ENCODE measurements around the gene MAST2.

Gene MAST2

DNA sequence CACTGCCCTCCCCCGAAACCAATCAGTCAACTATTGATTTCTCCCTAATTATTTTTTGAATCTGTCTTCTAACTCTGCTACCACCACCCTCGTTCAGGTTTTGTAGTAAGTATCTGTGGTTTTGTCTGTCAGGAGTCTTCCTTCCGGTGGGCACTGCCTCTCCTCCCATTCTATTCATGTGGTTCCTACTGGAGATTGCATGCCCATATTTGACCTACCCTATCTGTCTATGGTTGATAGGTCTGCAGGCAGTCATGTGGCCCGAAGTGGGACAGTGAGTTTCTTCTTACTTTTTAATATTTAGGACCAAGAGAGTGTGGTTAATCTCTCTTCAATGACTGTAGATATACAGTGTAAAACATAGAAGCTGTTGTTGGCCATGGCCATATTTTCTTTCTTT, 17.8 kb upstream of the MAST2 start:
- Histone ChIP-seq H3K4ac (ENCODE audit: low read depth, low read length) (no peak overlapping the region), H3K9me3 (ENCODE audit: insufficient read depth, low read depth, low read length) (peaks cover 1% of the 10 kb centered on the region), H3K27ac (ENCODE audit: low read depth, low read length) (no peak overlapping the region), H3K9ac (ENCODE audit: low read length) (no peak overlapping the region), H2BK5ac (ENCODE audit: low read depth, low read length, poor library complexity) (no peak overlapping the region), H4K91ac (ENCODE audit: low read depth, low read length) (no peak overlapping the region), H3K23ac (ENCODE audit: low read length) (no peak overlapping the region), H4K8ac (ENCODE audit: low read depth, low read length) (no peak overlapping the region), H3K79me1 (ENCODE audit: low read length) (no peaks in the 10 kb centered on the region), H3K36me3 (ENCODE audit: control insufficient read depth in 1 of 2, insufficient read depth in 2 of 2, low read length in 2 of 2) (no peaks in the 10 kb centered on the region), H4K12ac (ENCODE audit: low read depth, low read length) (no peak overlapping the region), H3K4me2 (ENCODE audit: low read length) (no peak overlapping the region), H2BK120ac (ENCODE audit: insufficient read depth, low read length, poor library complexity) (no peak overlapping the region), H3K79me2 (ENCODE audit: control insufficient read depth, insufficient read depth, low read length, poor library complexity) (no peaks in the 10 kb centered on the region), H3K27me3 (ENCODE audit: insufficient read depth, low read length) (no peaks in the 10 kb centered on the region), H2BK12ac (ENCODE audit: low read length) (no peak overlapping the region), H3K18ac (ENCODE audit: low read length) (no peak overlapping the region), H3K4me3 (ENCODE audit: low read depth, low read length) (no peak overlapping the region), H2AFZ (ENCODE audit: insufficient read depth, low read length, poor library complexity) (no peak overlapping the region), H3K4me1 (ENCODE audit: control insufficient read depth in 1 of 2, insufficient read depth in 2 of 2, low read length in 2 of 2) (no peaks in the 10 kb centered on the region), H3K14ac (ENCODE audit: low read length) (no peak overlapping the region), H2AK5ac (ENCODE audit: low read length) (no peak overlapping the region)
- no CpG with 5 or more reads among the region's 4 CpGs for WGBS (ENCODE audit: extremely low coverage, insufficient coverage, insufficient read length)
- no peak for DNase-seq

DNA sequence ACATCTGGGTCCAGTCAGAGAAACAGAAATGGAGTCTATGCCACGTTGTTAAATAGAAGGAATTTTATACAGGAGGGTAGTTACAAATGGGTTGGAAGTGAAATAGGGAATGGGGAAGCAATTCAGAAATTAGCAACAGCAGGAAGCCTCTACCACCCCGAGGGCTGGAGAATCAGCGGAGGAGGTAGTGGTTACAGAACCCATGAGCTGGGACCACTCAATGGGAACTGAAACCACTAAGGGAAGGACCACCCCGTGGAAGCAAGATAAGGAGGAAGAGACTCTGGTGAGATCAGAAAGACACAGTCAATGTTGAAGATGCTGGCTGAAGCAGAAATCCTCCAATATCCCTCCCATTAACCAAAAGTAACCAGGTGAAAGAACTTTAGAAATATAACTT, 15.5 kb upstream of the MAST2 start:
- no peak overlapping the region for H2BK5ac ChIP-seq (ENCODE audit: low read depth, low read length, poor library complexity)

DNA sequence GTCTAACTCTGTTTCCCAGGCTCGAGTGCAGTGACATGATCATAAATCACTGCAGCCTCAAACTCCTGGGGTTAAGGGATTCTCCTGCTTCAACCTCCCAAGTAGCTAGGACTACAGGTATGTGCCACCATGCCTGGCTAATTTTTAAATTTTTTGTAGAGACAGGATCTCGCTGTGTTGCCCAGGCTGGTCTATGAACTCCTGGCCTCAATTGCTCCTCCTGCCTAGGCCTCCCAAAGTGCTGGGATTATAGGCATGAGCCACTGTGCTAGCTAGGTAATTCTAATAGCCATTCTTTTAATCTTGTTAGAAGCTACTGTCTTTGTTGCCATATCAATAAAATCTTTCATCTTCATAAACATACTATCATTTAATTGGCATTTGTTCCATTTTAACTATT, 13.8 kb upstream of the MAST2 start:
- no peak overlapping the region for H2BK120ac ChIP-seq (ENCODE audit: insufficient read depth, low read length, poor library complexity)
- no peak overlapping the region for H3K4ac ChIP-seq (ENCODE audit: low read depth, low read length)
- no peak overlapping the region for H4K91ac ChIP-seq (ENCODE audit: low read depth, low read length)
- H3K4me1 ChIP-seq (ENCODE audit: control insufficient read depth in 1 of 2, insufficient read depth in 2 of 2, low read length in 2 of 2): no peaks in the 10 kb centered on the region
- H3K14ac ChIP-seq (ENCODE audit: low read length): no peak overlapping the region
- no peak overlapping the region for H3K27ac ChIP-seq (ENCODE audit: low read depth, low read length)
- H2BK5ac ChIP-seq (ENCODE audit: low read depth, low read length, poor library complexity): no peak overlapping the region
- no peak overlapping the region for H3K23ac ChIP-seq (ENCODE audit: low read length)
- H3K9ac ChIP-seq (ENCODE audit: low read length): no peak overlapping the region
- H3K79me2 ChIP-seq (ENCODE audit: control insufficient read depth, insufficient read depth, low read length, poor library complexity): no peaks in the 10 kb centered on the region
- WGBS (ENCODE audit: extremely low coverage, insufficient coverage, insufficient read length): no CpG with 5 or more reads among the region's 2 CpGs
- H3K4me3 ChIP-seq (ENCODE audit: low read depth, low read length): no peak overlapping the region
- H3K9me3 ChIP-seq (ENCODE audit: insufficient read depth, low read depth, low read length): peaks cover 2% of the 10 kb centered on the region
- H2AK5ac ChIP-seq (ENCODE audit: low read length): no peak overlapping the region
- H3K79me1 ChIP-seq (ENCODE audit: low read length): no peaks in the 10 kb centered on the region
- DNase-seq: no peak
- H3K4me2 ChIP-seq (ENCODE audit: low read length): no peak overlapping the region
- no peaks in the 10 kb centered on the region for H3K27me3 ChIP-seq (ENCODE audit: insufficient read depth, low read length)
- no peak overlapping the region for H4K12ac ChIP-seq (ENCODE audit: low read depth, low read length)
- H2BK12ac ChIP-seq (ENCODE audit: low read length): no peak overlapping the region
- H3K36me3 ChIP-seq (ENCODE audit: control insufficient read depth in 1 of 2, insufficient read depth in 2 of 2, low read length in 2 of 2): no peaks in the 10 kb centered on the region
- H4K8ac ChIP-seq (ENCODE audit: low read depth, low read length): no peak overlapping the region
- H2AFZ ChIP-seq (ENCODE audit: insufficient read depth, low read length, poor library complexity): no peak overlapping the region
- no peak overlapping the region for H3K18ac ChIP-seq (ENCODE audit: low read length)

More for the DNA sequence above, 15.5 kb upstream of the MAST2 start:
- Histone ChIP-seq H3K36me3 (ENCODE audit: control insufficient read depth in 1 of 2, insufficient read depth in 2 of 2, low read length in 2 of 2) (no peaks in the 10 kb centered on the region), H3K4me2 (ENCODE audit: low read length) (no peak overlapping the region), H3K4me3 (ENCODE audit: low read depth, low read length) (no peak overlapping the region), H3K9me3 (ENCODE audit: insufficient read depth, low read depth, low read length) (no peaks in the 10 kb centered on the region), H3K27ac (ENCODE audit: low read depth, low read length) (no peak overlapping the region), H3K27me3 (ENCODE audit: insufficient read depth, low read length) (no peaks in the 10 kb centered on the region), H4K91ac (ENCODE audit: low read depth, low read length) (no peak overlapping the region), H4K8ac (ENCODE audit: low read depth, low read length) (no peak overlapping the region), H3K23ac (ENCODE audit: low read length) (no peak overlapping the region), H3K79me1 (ENCODE audit: low read length) (no peaks in the 10 kb centered on the region), H2BK12ac (ENCODE audit: low read length) (no peak overlapping the region), H3K14ac (ENCODE audit: low read length) (no peak overlapping the region), H2BK120ac (ENCODE audit: insufficient read depth, low read length, poor library complexity) (no peak overlapping the region), H3K79me2 (ENCODE audit: control insufficient read depth, insufficient read depth, low read length, poor library complexity) (no peaks in the 10 kb centered on the region), H3K9ac (ENCODE audit: low read length) (no peak overlapping the region), H4K12ac (ENCODE audit: low read depth, low read length) (no peak overlapping the region), H3K4ac (ENCODE audit: low read depth, low read length) (no peak overlapping the region), H3K4me1 (ENCODE audit: control insufficient read depth in 1 of 2, insufficient read depth in 2 of 2, low read length in 2 of 2) (no peaks in the 10 kb centered on the region), H3K18ac (ENCODE audit: low read length) (no peak overlapping the region), H2AFZ (ENCODE audit: insufficient read depth, low read length, poor library complexity) (no peak overlapping the region), H2AK5ac (ENCODE audit: low read length) (no peak overlapping the region)
- no peak for DNase-seq
- WGBS (ENCODE audit: extremely low coverage, insufficient coverage, insufficient read length): no CpG with 5 or more reads among the region's 4 CpGs

DNA sequence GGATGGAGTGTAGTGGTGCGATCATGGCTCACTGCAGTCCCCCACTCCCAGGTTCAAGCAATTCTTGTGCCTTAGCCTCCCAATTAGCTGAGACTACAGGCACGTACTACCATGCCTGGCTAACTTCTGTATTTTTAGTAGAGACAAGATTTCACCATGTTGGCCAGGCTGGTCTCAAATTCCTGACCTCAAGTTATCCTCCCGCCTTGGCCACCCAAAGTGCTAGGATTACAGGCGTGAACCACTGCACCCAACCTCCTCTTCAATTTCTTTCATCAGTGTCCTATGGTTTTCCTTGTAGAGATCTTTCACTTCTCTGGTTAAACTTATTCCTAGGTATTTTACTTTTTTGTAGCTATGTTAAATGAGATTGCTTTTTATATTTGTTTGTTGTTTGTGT, 10.7 kb upstream of the MAST2 start:
- H2BK120ac ChIP-seq (ENCODE audit: insufficient read depth, low read length, poor library complexity): no peak overlapping the region
- no peaks in the 10 kb centered on the region for H3K27me3 ChIP-seq (ENCODE audit: insufficient read depth, low read length)
- H3K14ac ChIP-seq (ENCODE audit: low read length): no peak overlapping the region
- no peak overlapping the region for H3K27ac ChIP-seq (ENCODE audit: low read depth, low read length)
- no peak overlapping the region for H3K23ac ChIP-seq (ENCODE audit: low read length)
- no CpG with 5 or more reads among the region's 4 CpGs for WGBS (ENCODE audit: extremely low coverage, insufficient coverage, insufficient read length)
- no peak overlapping the region for H3K4me2 ChIP-seq (ENCODE audit: low read length)
- no peak overlapping the region for H4K8ac ChIP-seq (ENCODE audit: low read depth, low read length)
- H3K79me2 ChIP-seq (ENCODE audit: control insufficient read depth, insufficient read depth, low read length, poor library complexity): no peaks in the 10 kb centered on the region
- no peaks in the 10 kb centered on the region for H3K79me1 ChIP-seq (ENCODE audit: low read length)
- H4K12ac ChIP-seq (ENCODE audit: low read depth, low read length): no peak overlapping the region
- no peak for DNase-seq
- H2BK5ac ChIP-seq (ENCODE audit: low read depth, low read length, poor library complexity): no peak overlapping the region
- H3K9ac ChIP-seq (ENCODE audit: low read length): no peak overlapping the region
- H3K36me3 ChIP-seq (ENCODE audit: control insufficient read depth in 1 of 2, insufficient read depth in 2 of 2, low read length in 2 of 2): no peaks in the 10 kb centered on the region
- H2AFZ ChIP-seq (ENCODE audit: insufficient read depth, low read length, poor library complexity): no peak overlapping the region
- no peak overlapping the region for H3K18ac ChIP-seq (ENCODE audit: low read length)
- H2BK12ac ChIP-seq (ENCODE audit: low read length): no peak overlapping the region
- no peaks in the 10 kb centered on the region for H3K4me1 ChIP-seq (ENCODE audit: control insufficient read depth in 1 of 2, insufficient read depth in 2 of 2, low read length in 2 of 2)
- H2AK5ac ChIP-seq (ENCODE audit: low read length): no peak overlapping the region
- no peak overlapping the region for H3K4ac ChIP-seq (ENCODE audit: low read depth, low read length)
- H3K4me3 ChIP-seq (ENCODE audit: low read depth, low read length): no peak overlapping the region
- H3K9me3 ChIP-seq (ENCODE audit: insufficient read depth, low read depth, low read length): peaks cover 2% of the 10 kb centered on the region
- H4K91ac ChIP-seq (ENCODE audit: low read depth, low read length): no peak overlapping the region
